MCF 10A (cell line): ENCODE measurements around the gene PRPF38A. TPM values are rescaled to one million over a fixed set of nuclear protein-coding genes. Genes with fewer than 3 reads are reported as not detected.

Experiments used
- BruUV-seq: library from RNA; stranded (reverse); fragments of 400-500 nt; replicated peaks from 2 replicates; lab custom pipeline; 2021; lab: Mats Ljungman, UMichigan
- CTCF ChIA-PET: fragments of 300-600 bp; sonication (Branson Sonifier 250); formaldehyde crosslinking; extraction: SDS; loops from one replicate; lab custom pipeline; 2021; ENCODE audit warnings: antibody characterized with exemption, inconsistent platforms; lab: Yijun Ruan, JAX
- POLR2A ChIA-PET: fragments of 300-600, 350-650 bp; sonication (Branson Sonifier 250); formaldehyde crosslinking; extraction: SDS; loops from one replicate; lab custom pipeline; 2020; ENCODE audit warnings: antibody characterized with exemption, inconsistent platforms; lab: Yijun Ruan, JAX
- DNase-seq: peaks from one replicate; pipeline ENCODE4 v3.0.0-alpha.2; 2018; ENCODE audit not compliant: unreplicated experiment
- H3K27ac Mint-ChIP-seq: one replicate; pipeline ENCODE4 v1.8.0; 2022; ENCODE audit warnings: mild to moderate bottlenecking, low read depth, mixed read lengths; ENCODE audit not compliant: unreplicated experiment
- H3K27me3 Mint-ChIP-seq: one replicate; pipeline ENCODE4 v1.8.0; 2022; ENCODE audit warnings: mixed read lengths; ENCODE audit not compliant: insufficient read depth, unreplicated experiment
- H3K36me3 Mint-ChIP-seq: one replicate; pipeline ENCODE4 v1.8.0; 2022; ENCODE audit warnings: mild to moderate bottlenecking, moderate library complexity, mixed read lengths; ENCODE audit not compliant: insufficient read depth, unreplicated experiment
- H3K4me1 Mint-ChIP-seq: one replicate; pipeline ENCODE4 v1.8.0; 2022; ENCODE audit warnings: mixed read lengths; ENCODE audit not compliant: insufficient read depth, unreplicated experiment
- H3K4me3 Mint-ChIP-seq: one replicate; pipeline ENCODE4 v1.8.0; 2022; ENCODE audit warnings: mild to moderate bottlenecking, moderate library complexity, mixed read lengths; ENCODE audit not compliant: unreplicated experiment
- H3K9me3 Mint-ChIP-seq: one replicate; pipeline ENCODE4 v1.8.0; 2022; ENCODE audit warnings: mixed read lengths; ENCODE audit not compliant: unreplicated experiment
- intact Hi-C: fragments of 100-400 bp; cut with micrococcal nuclease; formaldehyde crosslinking; loops from 2 replicates; pipeline ENCODE4 v1.14.1; 2022
- total RNA-seq: library from RNA; stranded (reverse); gene quantifications from 2 replicates; pipeline ENCODE4 v1.2.3, GENCODE V29; 2022
- TF ChIP-seq, protein P1 (sequence below): fragments of 200-600 bp; IDR thresholded peaks from one replicate; pipeline ENCODE4 v1.8.0; 2022; ENCODE audit warnings: antibody characterized with exemption, mild to moderate bottlenecking; ENCODE audit not compliant: unreplicated experiment

Gene PRPF38A
- total RNA-seq, 1 experiment from 2014 or later, result 63.8 TPM

GRCh38 chr1:52386458-52386857 is 17.9 kb upstream of the PRPF38A start:
- intact Hi-C loops, result no loop called here
- Mint-ChIP-seq H3K4me1 (no peaks in the 10 kb centered on the region), H3K27me3 (no peaks in the 10 kb centered on the region), H3K27ac (no peak overlapping the region), H3K4me3 (no peak overlapping the region), H3K9me3 (no peaks in the 10 kb centered on the region), H3K36me3 (peaks cover 42% of the 10 kb centered on the region)
- TF ChIP-seq, protein P1, sequence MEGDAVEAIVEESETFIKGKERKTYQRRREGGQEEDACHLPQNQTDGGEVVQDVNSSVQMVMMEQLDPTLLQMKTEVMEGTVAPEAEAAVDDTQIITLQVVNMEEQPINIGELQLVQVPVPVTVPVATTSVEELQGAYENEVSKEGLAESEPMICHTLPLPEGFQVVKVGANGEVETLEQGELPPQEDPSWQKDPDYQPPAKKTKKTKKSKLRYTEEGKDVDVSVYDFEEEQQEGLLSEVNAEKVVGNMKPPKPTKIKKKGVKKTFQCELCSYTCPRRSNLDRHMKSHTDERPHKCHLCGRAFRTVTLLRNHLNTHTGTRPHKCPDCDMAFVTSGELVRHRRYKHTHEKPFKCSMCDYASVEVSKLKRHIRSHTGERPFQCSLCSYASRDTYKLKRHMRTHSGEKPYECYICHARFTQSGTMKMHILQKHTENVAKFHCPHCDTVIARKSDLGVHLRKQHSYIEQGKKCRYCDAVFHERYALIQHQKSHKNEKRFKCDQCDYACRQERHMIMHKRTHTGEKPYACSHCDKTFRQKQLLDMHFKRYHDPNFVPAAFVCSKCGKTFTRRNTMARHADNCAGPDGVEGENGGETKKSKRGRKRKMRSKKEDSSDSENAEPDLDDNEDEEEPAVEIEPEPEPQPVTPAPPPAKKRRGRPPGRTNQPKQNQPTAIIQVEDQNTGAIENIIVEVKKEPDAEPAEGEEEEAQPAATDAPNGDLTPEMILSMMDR, result no peak
- DNase-seq, result no peak
- ChIA-PET CTCF (interaction anchor here (0.6 kb wide), 1 partner anchor 164 kb away, joined by 4 read pairs; no protein-coding TSS in a partner anchor), POLR2A (no interaction called here)
- BruUV-seq, result no TSS peak

DNA sequence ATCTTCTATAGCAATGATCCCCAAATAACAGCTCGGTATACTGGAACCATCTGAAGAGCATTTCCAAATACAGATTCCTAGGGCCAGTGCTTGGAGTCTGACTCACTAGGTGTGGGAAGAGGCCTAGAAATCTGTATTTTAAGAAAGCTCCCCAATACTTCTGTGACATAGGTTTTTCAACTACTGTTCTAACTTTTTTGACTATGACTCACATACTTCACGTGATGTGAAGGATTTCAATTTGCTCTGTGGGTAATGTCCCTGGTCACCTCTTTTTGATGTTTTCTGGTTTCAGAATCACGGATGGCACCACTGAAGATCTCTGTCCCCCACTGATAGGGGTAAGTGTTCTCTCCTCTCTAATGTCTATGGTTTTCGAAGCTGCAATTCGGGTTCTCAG is 11.2 kb upstream of the PRPF38A start:
- Mint-ChIP-seq H3K4me3 (no peak overlapping the region), H3K4me1 (no peaks in the 10 kb centered on the region), H3K27me3 (no peaks in the 10 kb centered on the region), H3K36me3 (peaks cover 29% of the 10 kb centered on the region), H3K9me3 (no peaks in the 10 kb centered on the region), H3K27ac (peak overlapping the region; percentile 22)
- CTCF ChIA-PET, result no interaction called here
- POLR2A ChIA-PET, result interaction anchor here (0.6 to 2.4 kb wide), 3 partner anchors 11 to 78 kb away, joined by 3 to 9 read pairs (median 6); partner anchors contain the start of genes ORC1 and PRPF38A
- intact Hi-C loops, result no loop called here
- no peak for DNase-seq
- TF ChIP-seq, protein P1, result no peak
- no TSS peak for BruUV-seq

- H3K4me3 Mint-ChIP-seq, result no peak overlapping the region
- peaks cover 34% of the 10 kb centered on the region for H3K36me3 Mint-ChIP-seq
- intact Hi-C loops, result loop anchor here (5.0 kb wide), 3 partner anchors 32 to 268 kb away; partner anchors contain the start of genes CC2D1B and TUT4
- no peaks in the 10 kb centered on the region for H3K27me3 Mint-ChIP-seq
- H3K27ac Mint-ChIP-seq, result no peak overlapping the region
- no peaks in the 10 kb centered on the region for H3K9me3 Mint-ChIP-seq
- POLR2A ChIA-PET, result interaction anchor here (0.6 to 1.7 kb wide), 2 partner anchors 31 to 362 kb away, joined by 3 to 11 read pairs; no protein-coding TSS in a partner anchor
- TF ChIP-seq, protein P1, result no peak
- no TSS peak for BruUV-seq
- DNase-seq, result no peak
- peaks cover 7% of the 10 kb centered on the region for H3K4me1 Mint-ChIP-seq
- CTCF ChIA-PET, result no interaction called here
Observed at GRCh38 chr1:52399629-52400028, 4.8 kb upstream of the PRPF38A start.

- intact Hi-C loops, result loop anchor here (5.0 kb wide), 3 partner anchors 33 to 267 kb away; partner anchors contain the start of genes CC2D1B and TUT4
- Mint-ChIP-seq H3K36me3 (peaks cover 30% of the 10 kb centered on the region), H3K9me3 (no peaks in the 10 kb centered on the region), H3K4me1 (peaks cover 7% of the 10 kb centered on the region), H3K4me3 (no peak overlapping the region), H3K27ac (peak overlapping the region; percentile 70), H3K27me3 (no peaks in the 10 kb centered on the region)
- BruUV-seq, result no TSS peak
- DNase-seq, result peak; percentile 52
- TF ChIP-seq, protein P1, result no peak
- POLR2A ChIA-PET, result interaction anchor here (0.6 to 1.7 kb wide), 2 partner anchors 31 to 362 kb away, joined by 3 to 11 read pairs; no protein-coding TSS in a partner anchor
- CTCF ChIA-PET, result no interaction called here
Observed at GRCh38 chr1:52400131-52400530, 4.3 kb upstream of the PRPF38A start.
